ENCODE data around the gene FAM163B.

Gene FAM163B

GRCh38 chr9:133612051-133612450 lies 2.9 kb upstream of the FAM163B start:
- Histone ChIP-seq H3K14ac (ENCODE audit: low read length) (no peak overlapping the region), H2BK12ac (ENCODE audit: low read length) (no peak overlapping the region), H2BK120ac (ENCODE audit: insufficient read depth, low read length, poor library complexity) (no peak overlapping the region), H3K4ac (ENCODE audit: low read depth, low read length) (no peak overlapping the region), H4K12ac (ENCODE audit: low read depth, low read length) (no peak overlapping the region), H3K27me3 (ENCODE audit: insufficient read depth, low read length) (peaks cover 16% of the 10 kb centered on the region), H3K79me1 (ENCODE audit: low read length) (no peaks in the 10 kb centered on the region), H3K18ac (ENCODE audit: low read length) (no peak overlapping the region), H2AK5ac (ENCODE audit: low read length) (no peak overlapping the region), H3K27ac (ENCODE audit: low read depth, low read length) (no peak overlapping the region), H3K9me3 (ENCODE audit: insufficient read depth, low read depth, low read length) (peaks cover 4% of the 10 kb centered on the region), H2AFZ (ENCODE audit: insufficient read depth, low read length, poor library complexity) (no peak overlapping the region), H3K4me3 (ENCODE audit: low read depth, low read length) (no peak overlapping the region), H3K79me2 (ENCODE audit: control insufficient read depth, insufficient read depth, low read length, poor library complexity) (no peaks in the 10 kb centered on the region), H3K9ac (ENCODE audit: low read length) (no peak overlapping the region), H3K4me1 (ENCODE audit: control insufficient read depth in 1 of 2, insufficient read depth in 2 of 2, low read length in 2 of 2) (no peaks in the 10 kb centered on the region), H4K8ac (ENCODE audit: low read depth, low read length) (no peak overlapping the region), H3K23ac (ENCODE audit: low read length) (no peak overlapping the region), H3K4me2 (ENCODE audit: low read length) (no peak overlapping the region), H3K36me3 (ENCODE audit: control insufficient read depth in 1 of 2, insufficient read depth in 2 of 2, low read length in 2 of 2) (no peaks in the 10 kb centered on the region), H4K91ac (ENCODE audit: low read depth, low read length) (no peak overlapping the region), H2BK5ac (ENCODE audit: low read depth, low read length, poor library complexity) (no peak overlapping the region)
- DNase-seq = no peak
- no CpG with 5 or more reads among the region's 9 CpGs for WGBS (ENCODE audit: extremely low coverage, insufficient coverage, insufficient read length)

DNA sequence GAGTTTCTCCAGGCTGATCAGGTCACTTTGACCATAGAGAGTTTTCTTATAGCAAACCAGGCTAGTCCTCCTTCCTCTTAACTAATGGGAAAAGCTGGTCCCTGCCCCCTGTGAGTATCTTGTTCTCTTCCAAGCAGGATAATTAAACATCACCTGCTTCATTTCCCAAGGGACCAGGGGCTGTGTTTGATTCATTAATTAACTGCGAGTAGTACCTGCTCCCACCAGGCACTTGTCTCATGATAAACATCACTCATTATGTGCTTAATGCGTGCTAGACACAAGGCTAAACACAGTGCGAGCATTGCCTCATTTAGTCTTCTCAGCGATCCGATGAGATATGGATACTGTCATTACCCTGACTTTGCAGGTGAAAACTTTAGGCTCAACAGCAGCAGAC lies 1.7 kb upstream of the FAM163B start:
- H3K9me3 ChIP-seq (ENCODE audit: insufficient read depth, low read depth, low read length) = peaks cover 4% of the 10 kb centered on the region
- H3K27ac ChIP-seq (ENCODE audit: low read depth, low read length) = no peak overlapping the region
- peaks cover 16% of the 10 kb centered on the region for H3K27me3 ChIP-seq (ENCODE audit: insufficient read depth, low read length)
- no peak overlapping the region for H3K23ac ChIP-seq (ENCODE audit: low read length)
- no peak overlapping the region for H3K9ac ChIP-seq (ENCODE audit: low read length)
- no peak overlapping the region for H3K14ac ChIP-seq (ENCODE audit: low read length)
- no peak overlapping the region for H2BK5ac ChIP-seq (ENCODE audit: low read depth, low read length, poor library complexity)
- H4K12ac ChIP-seq (ENCODE audit: low read depth, low read length) = no peak overlapping the region
- no peaks in the 10 kb centered on the region for H3K36me3 ChIP-seq (ENCODE audit: control insufficient read depth in 1 of 2, insufficient read depth in 2 of 2, low read length in 2 of 2)
- H2AK5ac ChIP-seq (ENCODE audit: low read length) = no peak overlapping the region
- no peak overlapping the region for H2BK12ac ChIP-seq (ENCODE audit: low read length)
- H3K4me3 ChIP-seq (ENCODE audit: low read depth, low read length) = no peak overlapping the region
- H3K4me2 ChIP-seq (ENCODE audit: low read length) = no peak overlapping the region
- no peak overlapping the region for H4K91ac ChIP-seq (ENCODE audit: low read depth, low read length)
- H2BK120ac ChIP-seq (ENCODE audit: insufficient read depth, low read length, poor library complexity) = no peak overlapping the region
- no peak overlapping the region for H2AFZ ChIP-seq (ENCODE audit: insufficient read depth, low read length, poor library complexity)
- WGBS (ENCODE audit: extremely low coverage, insufficient coverage, insufficient read length) = no CpG with 5 or more reads among the region's 5 CpGs
- H4K8ac ChIP-seq (ENCODE audit: low read depth, low read length) = no peak overlapping the region
- H3K4ac ChIP-seq (ENCODE audit: low read depth, low read length) = no peak overlapping the region
- H3K18ac ChIP-seq (ENCODE audit: low read length) = no peak overlapping the region
- H3K79me2 ChIP-seq (ENCODE audit: control insufficient read depth, insufficient read depth, low read length, poor library complexity) = no peaks in the 10 kb centered on the region
- H3K79me1 ChIP-seq (ENCODE audit: low read length) = no peaks in the 10 kb centered on the region
- H3K4me1 ChIP-seq (ENCODE audit: control insufficient read depth in 1 of 2, insufficient read depth in 2 of 2, low read length in 2 of 2) = no peaks in the 10 kb centered on the region
- no peak for DNase-seq

- no peak overlapping the region for H3K9ac ChIP-seq (ENCODE audit: low read length)
- H3K4me3 ChIP-seq (ENCODE audit: low read depth, low read length) = no peak overlapping the region
- WGBS (ENCODE audit: extremely low coverage, insufficient coverage, insufficient read length) = no CpG with 5 or more reads among the region's 41 CpGs
- no peak overlapping the region for H3K14ac ChIP-seq (ENCODE audit: low read length)
- no peak overlapping the region for H4K8ac ChIP-seq (ENCODE audit: low read depth, low read length)
- no peak overlapping the region for H4K12ac ChIP-seq (ENCODE audit: low read depth, low read length)
- H3K4ac ChIP-seq (ENCODE audit: low read depth, low read length) = no peak overlapping the region
- no peak overlapping the region for H4K91ac ChIP-seq (ENCODE audit: low read depth, low read length)
- H3K79me2 ChIP-seq (ENCODE audit: control insufficient read depth, insufficient read depth, low read length, poor library complexity) = no peaks in the 10 kb centered on the region
- no peak overlapping the region for H3K18ac ChIP-seq (ENCODE audit: low read length)
- H2AFZ ChIP-seq (ENCODE audit: insufficient read depth, low read length, poor library complexity) = no peak overlapping the region
- H3K79me1 ChIP-seq (ENCODE audit: low read length) = no peaks in the 10 kb centered on the region
- peak overlapping the region; percentile 58 for H3K4me2 ChIP-seq (ENCODE audit: low read length)
- H3K36me3 ChIP-seq (ENCODE audit: control insufficient read depth in 1 of 2, insufficient read depth in 2 of 2, low read length in 2 of 2) = no peaks in the 10 kb centered on the region
- no peak overlapping the region for H3K27ac ChIP-seq (ENCODE audit: low read depth, low read length)
- H3K9me3 ChIP-seq (ENCODE audit: insufficient read depth, low read depth, low read length) = peaks cover 4% of the 10 kb centered on the region
- no peak overlapping the region for H2BK12ac ChIP-seq (ENCODE audit: low read length)
- H2BK120ac ChIP-seq (ENCODE audit: insufficient read depth, low read length, poor library complexity) = no peak overlapping the region
- H3K27me3 ChIP-seq (ENCODE audit: insufficient read depth, low read length) = peaks cover 16% of the 10 kb centered on the region
- DNase-seq = no peak
- H2BK5ac ChIP-seq (ENCODE audit: low read depth, low read length, poor library complexity) = no peak overlapping the region
- H3K4me1 ChIP-seq (ENCODE audit: control insufficient read depth in 1 of 2, insufficient read depth in 2 of 2, low read length in 2 of 2) = no peaks in the 10 kb centered on the region
- H2AK5ac ChIP-seq (ENCODE audit: low read length) = no peak overlapping the region
- no peak overlapping the region for H3K23ac ChIP-seq (ENCODE audit: low read length)
Observed at GRCh38 chr9:133608889-133609288, 300 bp downstream of the FAM163B start.

GRCh38 chr9:133608382-133608781 lies 807 bp downstream of the FAM163B start:
- Histone ChIP-seq H2BK120ac (ENCODE audit: insufficient read depth, low read length, poor library complexity) (no peak overlapping the region), H3K27ac (ENCODE audit: low read depth, low read length) (no peak overlapping the region), H2AFZ (ENCODE audit: insufficient read depth, low read length, poor library complexity) (no peak overlapping the region), H2BK5ac (ENCODE audit: low read depth, low read length, poor library complexity) (no peak overlapping the region), H3K9me3 (ENCODE audit: insufficient read depth, low read depth, low read length) (peaks cover 4% of the 10 kb centered on the region), H3K4me2 (ENCODE audit: low read length) (no peak overlapping the region), H3K79me1 (ENCODE audit: low read length) (no peaks in the 10 kb centered on the region), H2AK5ac (ENCODE audit: low read length) (no peak overlapping the region), H4K12ac (ENCODE audit: low read depth, low read length) (no peak overlapping the region), H3K79me2 (ENCODE audit: control insufficient read depth, insufficient read depth, low read length, poor library complexity) (no peaks in the 10 kb centered on the region), H2BK12ac (ENCODE audit: low read length) (no peak overlapping the region), H3K9ac (ENCODE audit: low read length) (no peak overlapping the region), H3K36me3 (ENCODE audit: control insufficient read depth in 1 of 2, insufficient read depth in 2 of 2, low read length in 2 of 2) (no peaks in the 10 kb centered on the region), H3K18ac (ENCODE audit: low read length) (no peak overlapping the region), H3K23ac (ENCODE audit: low read length) (no peak overlapping the region), H4K8ac (ENCODE audit: low read depth, low read length) (no peak overlapping the region), H4K91ac (ENCODE audit: low read depth, low read length) (no peak overlapping the region), H3K4me3 (ENCODE audit: low read depth, low read length) (no peak overlapping the region), H3K4ac (ENCODE audit: low read depth, low read length) (no peak overlapping the region), H3K14ac (ENCODE audit: low read length) (no peak overlapping the region), H3K4me1 (ENCODE audit: control insufficient read depth in 1 of 2, insufficient read depth in 2 of 2, low read length in 2 of 2) (no peaks in the 10 kb centered on the region), H3K27me3 (ENCODE audit: insufficient read depth, low read length) (peaks cover 16% of the 10 kb centered on the region)
- WGBS (ENCODE audit: extremely low coverage, insufficient coverage, insufficient read length) = no CpG with 5 or more reads among the region's 7 CpGs
- no peak for DNase-seq

Measured in trophoblast cell (in vitro differentiated cells and primary cell).